Stomach smooth muscle (tissue), 2 donors: ENCODE measurements around the gene SSR1.
A peak's percentile ranks its signal among the peaks of the same experiment; 100 is the strongest.

Source experiments
- H3K27ac ChIP-seq: one replicate; pipeline ENCODE4 v1.7.0; 2013; ENCODE audit warnings: mild to moderate bottlenecking, low read length, inconsistent platforms
- H3K27me3 ChIP-seq, 2 donors: one replicate each; pipeline ENCODE4 v1.7.0; 2013; ENCODE audit warnings: low read length in 2 of 2; ENCODE audit not compliant: insufficient read depth in 2 of 2, control insufficient read depth in 1 of 2
- H3K36me3 ChIP-seq, 2 donors: one replicate each; pipeline ENCODE4 v1.7.0; 2013; ENCODE audit warnings: low read length in 2 of 2; ENCODE audit not compliant: control insufficient read depth in 2 of 2, insufficient read depth in 2 of 2
- H3K4me1 ChIP-seq: one replicate; pipeline ENCODE4 v1.7.0; 2013; ENCODE audit warnings: low read length; ENCODE audit not compliant: control insufficient read depth, insufficient read depth
- H3K4me3 ChIP-seq, 2 donors: one replicate each; pipeline ENCODE4 v1.7.0; 2013; ENCODE audit warnings: low read length in 2 of 2
- H3K9ac ChIP-seq, 2 donors: one replicate each; pipeline ENCODE4 v1.7.0; 2013; ENCODE audit warnings: low read length in 2 of 2, mild to moderate bottlenecking in 1 of 2
- H3K9me3 ChIP-seq, 2 donors: one replicate each; pipeline ENCODE4 v1.7.0; 2013; ENCODE audit warnings: low read length in 2 of 2; ENCODE audit not compliant: control insufficient read depth in 2 of 2
- donor health status: healthy.
- donor health status: Pancreatic carcinoma.

Gene SSR1

DNA sequence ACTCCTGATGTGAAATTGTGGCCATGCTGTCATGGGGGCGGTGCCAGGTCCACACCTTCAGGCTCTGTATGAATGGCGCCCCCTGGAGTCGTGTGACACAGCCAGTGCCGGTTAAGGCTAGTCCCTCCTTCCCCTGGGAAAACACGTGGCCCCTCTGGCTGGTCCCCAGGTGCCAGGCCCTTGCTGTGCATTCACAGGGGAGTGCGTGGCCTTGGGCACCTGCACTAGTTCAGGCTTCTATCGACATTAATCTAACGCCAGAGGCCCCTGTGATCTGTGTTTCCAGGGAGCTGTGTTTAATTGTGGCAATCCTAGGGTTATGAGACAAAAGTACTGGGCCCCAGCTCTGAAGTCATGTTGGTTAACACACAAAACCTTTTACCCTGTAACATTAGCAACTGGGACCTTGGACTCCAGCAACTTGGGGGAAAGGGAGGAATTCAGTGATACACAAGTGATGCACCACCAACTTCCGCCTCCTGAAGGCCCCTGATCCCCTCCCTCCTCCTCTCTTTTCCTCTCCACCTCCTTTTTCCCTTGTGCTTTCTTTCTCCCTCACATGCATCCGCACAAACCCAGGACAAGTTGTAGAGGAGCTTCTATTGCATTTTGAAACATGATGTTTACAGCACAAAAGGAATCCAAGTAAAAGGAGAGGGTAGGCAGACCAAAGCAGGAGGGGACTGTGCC is 74.0 kb downstream of the SSR1 start:
- no peak overlapping the region for H3K27ac ChIP-seq
- no peaks in the 10 kb centered on the region for H3K9me3 ChIP-seq
- H3K4me1 ChIP-seq = peaks cover 28% of the 10 kb centered on the region
- H3K27me3 ChIP-seq = no peaks in the 10 kb centered on the region
- H3K4me3 ChIP-seq = no peak overlapping the region
- H3K9ac ChIP-seq = no peak overlapping the region
- H3K36me3 ChIP-seq = peaks cover 20 to 30% of the 10 kb centered on the region in 2 donors

DNA sequence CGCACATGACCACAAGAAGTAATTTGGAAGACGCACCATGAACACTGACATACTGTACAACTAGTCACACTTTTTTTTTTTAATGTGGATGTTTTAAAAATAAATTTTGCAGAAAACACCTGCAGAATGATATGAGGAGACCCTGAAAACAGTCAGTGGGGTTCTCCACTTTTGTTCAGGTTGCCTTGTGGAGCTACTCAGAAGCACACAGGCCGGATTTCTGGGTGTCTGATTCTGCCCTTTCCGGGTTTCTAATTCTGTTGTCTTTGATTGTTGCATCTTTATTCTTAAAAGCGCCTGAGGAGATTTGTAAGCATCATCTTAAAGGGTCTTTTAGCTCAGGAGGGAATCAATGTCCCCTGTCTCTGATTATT is 74.5 kb downstream of the SSR1 start:
- Histone ChIP-seq H3K27me3 (no peaks in the 10 kb centered on the region), H3K4me3 (no peak overlapping the region), H3K4me1 (peaks cover 28% of the 10 kb centered on the region), H3K9me3 (no peaks in the 10 kb centered on the region), H3K27ac (no peak overlapping the region), H3K36me3 (peaks cover 20 to 35% of the 10 kb centered on the region in 2 donors), H3K9ac (no peak overlapping the region)

DNA sequence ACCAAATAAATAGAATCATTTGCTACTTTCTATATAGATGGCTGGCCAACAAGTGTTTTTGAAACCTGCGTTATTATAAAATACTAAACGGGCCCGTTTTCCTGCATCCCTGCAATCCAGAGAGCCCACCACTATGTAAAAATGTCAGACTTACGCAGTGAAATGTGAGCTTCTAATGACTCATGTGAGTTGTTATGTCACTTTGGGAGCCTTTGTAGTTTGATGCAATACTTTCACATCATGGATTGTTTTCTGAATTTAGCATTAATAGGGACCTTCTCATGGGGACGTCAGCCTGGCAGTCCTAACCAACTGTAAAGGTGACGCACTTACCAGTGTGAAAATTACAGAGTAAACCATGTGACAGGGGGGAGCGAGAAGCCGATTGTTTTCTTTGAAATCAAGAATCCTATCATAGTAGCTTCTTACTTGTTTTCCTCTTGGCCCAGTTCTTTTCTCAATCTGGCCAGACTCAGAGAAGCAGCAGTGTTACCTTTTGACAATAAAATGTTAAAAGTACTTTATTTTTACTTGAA is 75.3 kb downstream of the SSR1 start:
- Histone ChIP-seq H3K9me3 (no peaks in the 10 kb centered on the region), H3K9ac (no peak overlapping the region), H3K27ac (no peak overlapping the region), H3K36me3 (peaks cover 20 to 35% of the 10 kb centered on the region in 2 donors), H3K4me1 (peaks cover 21% of the 10 kb centered on the region), H3K4me3 (no peak overlapping the region), H3K27me3 (no peaks in the 10 kb centered on the region)

DNA sequence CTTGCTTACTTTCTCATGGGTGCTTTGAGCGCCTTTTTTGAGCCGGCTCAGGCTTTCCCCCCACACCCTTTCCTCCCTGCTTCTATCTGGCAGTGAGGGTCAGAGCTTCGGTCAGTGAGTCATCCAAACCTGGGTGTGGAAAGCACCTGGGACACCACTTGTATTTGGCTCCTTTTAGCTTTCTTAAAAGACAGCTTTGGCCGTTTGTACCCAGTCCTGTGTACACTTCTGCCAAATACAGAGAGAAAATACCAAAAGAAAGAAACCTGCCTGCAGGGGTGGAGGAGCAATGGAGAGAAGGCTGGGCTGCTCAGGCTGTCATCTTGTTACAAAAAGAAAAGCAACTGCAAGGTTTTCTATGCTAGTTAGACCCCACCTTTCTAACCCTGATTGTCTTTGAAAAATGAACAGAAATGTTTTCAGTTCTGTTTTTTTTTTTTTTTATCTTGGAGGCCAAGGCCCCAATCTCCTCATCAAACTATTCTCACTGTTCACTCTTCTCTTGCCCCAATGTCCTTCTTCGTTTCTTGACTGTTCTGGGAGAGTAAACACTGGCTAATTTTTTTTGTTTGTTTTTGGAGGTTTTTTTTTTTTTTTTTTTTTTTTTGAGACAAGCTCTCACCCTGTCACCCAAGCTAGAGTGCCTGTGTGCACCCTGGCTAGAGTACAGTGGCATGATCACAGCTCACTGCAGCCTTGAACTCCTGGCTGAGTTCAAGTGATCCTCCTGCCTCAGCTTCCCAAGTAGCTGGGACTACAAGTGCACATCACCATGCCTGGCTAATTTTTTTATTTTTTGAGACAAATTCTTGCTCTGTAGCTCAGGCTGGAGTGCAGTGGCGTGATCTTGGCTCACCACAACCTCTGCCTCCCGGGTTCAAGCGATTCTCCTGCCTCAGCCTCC is 76.4 kb downstream of the SSR1 start:
- no peak overlapping the region for H3K9ac ChIP-seq
- no peaks in the 10 kb centered on the region for H3K27me3 ChIP-seq
- H3K4me1 ChIP-seq = peaks cover 19% of the 10 kb centered on the region
- no peak overlapping the region for H3K4me3 ChIP-seq
- H3K36me3 ChIP-seq = peaks cover 25 to 37% of the 10 kb centered on the region in 2 donors
- H3K27ac ChIP-seq = no peak overlapping the region
- H3K9me3 ChIP-seq = no peaks in the 10 kb centered on the region

DNA sequence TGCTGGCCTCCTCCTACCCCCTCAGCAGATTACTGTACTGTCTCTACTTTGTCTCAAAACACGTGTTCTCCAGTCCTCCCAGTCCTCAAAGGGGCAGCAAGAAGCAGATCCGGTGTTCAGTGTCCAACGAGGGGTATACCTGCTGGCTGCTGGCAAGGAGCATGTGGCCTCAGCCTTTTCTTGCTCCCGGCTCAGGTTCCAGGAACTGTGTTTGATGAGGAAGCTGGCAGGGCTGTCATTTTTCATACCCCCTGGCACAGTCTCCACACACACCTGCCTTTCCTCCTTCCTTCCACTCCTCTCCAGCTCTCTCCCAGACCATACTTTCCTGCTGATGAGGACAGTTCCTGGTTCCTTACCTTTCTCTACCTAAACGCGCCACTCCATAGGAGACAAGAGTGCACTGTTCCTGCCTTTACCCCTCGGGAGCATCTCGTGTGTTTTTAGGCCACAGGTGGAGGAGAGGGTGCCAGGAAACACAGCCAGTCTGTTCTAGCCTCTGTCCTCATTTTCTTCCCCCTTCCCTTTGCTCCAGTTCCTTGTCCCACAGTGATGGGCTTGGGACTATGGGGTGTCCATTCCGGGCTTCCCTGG is 77.2 kb downstream of the SSR1 start:
- H3K27me3 ChIP-seq = no peaks in the 10 kb centered on the region
- peaks cover 24 to 32% of the 10 kb centered on the region in 2 donors for H3K36me3 ChIP-seq
- H3K9me3 ChIP-seq = no peaks in the 10 kb centered on the region
- H3K4me1 ChIP-seq = peaks cover 19% of the 10 kb centered on the region
- peak overlapping the region in 1 of 2 donors; percentile 29 for H3K9ac ChIP-seq
- no peak overlapping the region for H3K27ac ChIP-seq
- no peak overlapping the region for H3K4me3 ChIP-seq

DNA sequence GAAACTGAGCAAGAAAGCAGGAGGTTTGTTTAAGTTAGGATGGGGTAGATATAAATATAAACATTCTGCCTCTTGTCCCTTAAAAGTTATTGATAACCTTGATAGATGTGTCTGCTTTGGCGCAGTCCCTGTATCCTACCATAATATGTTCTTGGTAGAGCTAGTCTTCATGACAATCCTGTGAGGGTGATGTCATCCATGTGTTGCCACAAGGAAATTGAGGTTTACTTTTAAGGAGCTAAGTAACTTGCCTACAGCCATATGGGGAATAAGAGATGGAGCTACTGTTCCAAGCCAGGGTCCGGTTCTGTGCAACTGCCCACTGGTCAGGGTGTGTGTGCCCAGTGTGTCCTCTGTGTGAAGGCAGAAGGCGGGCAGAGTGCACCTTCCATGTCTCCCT is 78.5 kb downstream of the SSR1 start:
- Histone ChIP-seq H3K27me3 (no peaks in the 10 kb centered on the region), H3K27ac (no peak overlapping the region), H3K4me1 (peaks cover 19% of the 10 kb centered on the region), H3K9ac (no peak overlapping the region), H3K9me3 (no peaks in the 10 kb centered on the region), H3K36me3 (peaks cover 28 to 37% of the 10 kb centered on the region in 2 donors), H3K4me3 (no peak overlapping the region)

DNA sequence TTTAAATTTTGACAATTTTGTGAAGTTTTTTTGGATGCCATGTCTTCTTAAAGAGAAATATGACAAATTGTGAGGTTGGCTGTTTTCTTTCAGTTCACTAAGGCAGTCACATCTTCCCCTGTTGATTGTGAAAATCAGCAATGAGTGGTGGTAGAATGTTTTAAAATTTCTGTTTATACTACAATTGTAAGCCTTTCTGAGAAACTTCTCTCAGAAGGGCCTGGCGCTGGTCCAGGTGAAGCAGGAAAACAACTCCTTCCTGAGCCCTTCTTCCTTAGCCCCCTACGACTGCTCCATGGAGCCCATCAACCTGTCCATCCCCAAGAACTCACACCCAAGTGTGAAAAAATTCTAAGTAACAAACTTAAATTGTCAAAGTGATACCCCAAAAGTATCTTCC is 80.6 kb downstream of the SSR1 start:
- H3K4me3 ChIP-seq = no peak overlapping the region
- peaks cover 36 to 49% of the 10 kb centered on the region in 2 donors for H3K36me3 ChIP-seq
- no peak overlapping the region for H3K27ac ChIP-seq
- H3K9me3 ChIP-seq = no peaks in the 10 kb centered on the region
- peaks cover 12% of the 10 kb centered on the region for H3K4me1 ChIP-seq
- no peaks in the 10 kb centered on the region for H3K27me3 ChIP-seq
- no peak overlapping the region for H3K9ac ChIP-seq

DNA sequence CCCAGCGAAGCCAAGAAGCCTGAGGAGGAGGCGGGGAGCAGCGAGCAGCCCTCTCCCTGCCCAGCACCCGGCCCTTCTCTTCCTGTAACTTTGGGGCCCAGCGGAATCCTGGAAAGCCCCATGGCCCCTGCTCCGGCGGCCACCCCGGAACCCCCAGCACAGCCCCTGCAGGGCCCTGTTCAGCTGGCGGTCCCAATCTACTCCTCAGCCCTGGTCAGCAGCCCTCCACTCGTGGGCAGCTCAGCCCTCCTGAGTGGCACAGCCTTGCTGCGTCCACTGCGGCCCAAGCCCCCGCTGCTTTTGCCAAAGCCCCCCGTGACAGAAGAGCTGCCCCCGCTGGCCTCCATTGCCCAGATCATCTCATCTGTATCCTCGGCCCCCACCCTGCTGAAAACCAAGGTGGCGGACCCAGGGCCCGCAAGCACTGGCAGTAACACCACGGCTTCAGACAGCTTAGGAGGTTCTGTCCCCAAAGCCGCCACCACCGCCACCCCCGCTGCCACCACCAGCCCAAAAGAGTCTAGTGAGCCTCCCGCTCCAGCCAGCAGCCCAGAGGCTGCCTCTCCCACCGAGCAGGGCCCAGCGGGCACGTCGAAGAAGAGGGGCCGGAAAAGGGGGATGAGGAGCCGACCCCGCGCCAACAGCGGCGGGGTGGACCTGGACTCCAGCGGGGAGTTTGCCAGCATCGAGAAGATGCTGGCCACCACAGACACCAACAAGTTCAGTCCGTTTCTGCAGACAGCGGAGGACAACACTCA is 81.9 kb downstream of the SSR1 start:
- Histone ChIP-seq H3K36me3 (peaks cover 45 to 57% of the 10 kb centered on the region in 2 donors), H3K4me1 (peaks cover 9% of the 10 kb centered on the region), H3K27me3 (no peaks in the 10 kb centered on the region), H3K27ac (no peak overlapping the region), H3K9me3 (no peaks in the 10 kb centered on the region), H3K4me3 (no peak overlapping the region), H3K9ac (no peak overlapping the region)

DNA sequence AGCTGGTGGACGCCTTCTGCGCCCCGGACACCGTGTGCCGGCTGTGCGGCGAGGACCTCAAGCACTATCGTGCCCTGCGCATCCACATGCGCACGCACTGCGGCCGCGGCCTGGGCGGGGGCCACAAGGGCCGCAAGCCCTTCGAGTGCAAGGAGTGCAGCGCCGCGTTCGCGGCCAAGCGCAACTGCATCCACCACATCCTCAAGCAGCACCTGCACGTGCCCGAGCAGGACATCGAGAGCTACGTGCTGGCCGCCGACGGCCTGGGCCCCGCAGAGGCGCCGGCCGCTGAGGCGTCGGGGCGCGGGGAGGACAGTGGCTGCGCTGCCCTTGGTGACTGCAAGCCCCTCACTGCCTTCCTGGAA is 82.7 kb downstream of the SSR1 start:
- Histone ChIP-seq H3K4me1 (peaks cover 2% of the 10 kb centered on the region), H3K9ac (no peak overlapping the region), H3K27ac (no peak overlapping the region), H3K27me3 (no peaks in the 10 kb centered on the region), H3K9me3 (no peaks in the 10 kb centered on the region), H3K4me3 (no peak overlapping the region), H3K36me3 (peaks cover 48 to 57% of the 10 kb centered on the region in 2 donors)
